NB4 (cell line): Measurements from ENCODE around the gene EXOC4.

Experiments used
- MYC ChIP-seq: IDR thresholded peaks from 2 replicates; pipeline ENCODE4 v1.6.1; 2011; ENCODE audit warnings: low read depth, low read length
- POLR2A ChIP-seq: IDR thresholded peaks from 2 replicates; pipeline ENCODE4 v1.6.1; 2011; ENCODE audit warnings: mild to moderate bottlenecking; ENCODE audit not compliant: insufficient read length; ENCODE audit errors: extremely low read depth
- TF ChIP-seq, protein P1 (sequence below): IDR thresholded peaks from one replicate; pipeline ENCODE4 v1.5.1; 2012; ENCODE audit warnings: low read depth, low read length

DNA sequence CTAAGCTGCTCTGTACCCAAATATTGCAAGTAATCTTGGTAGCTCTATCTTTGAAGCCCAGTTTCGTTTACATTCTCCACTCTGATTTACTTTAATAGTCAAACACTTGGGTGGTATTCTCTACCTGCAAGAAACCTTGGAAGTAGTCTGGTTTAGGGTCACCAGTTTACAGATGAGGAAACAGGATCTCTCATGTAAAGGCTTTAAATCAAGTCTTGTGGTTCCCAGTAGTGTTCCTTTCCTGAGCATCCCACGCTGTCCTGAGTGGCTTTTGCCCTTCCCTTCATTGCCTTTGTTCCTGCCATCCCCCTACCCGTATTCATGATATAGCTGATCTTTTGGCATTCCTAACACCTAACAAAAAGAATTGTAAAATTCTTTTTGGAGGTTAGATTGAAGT lies 20.3 kb downstream of the EXOC4 start:
- TF ChIP-seq, protein P1, sequence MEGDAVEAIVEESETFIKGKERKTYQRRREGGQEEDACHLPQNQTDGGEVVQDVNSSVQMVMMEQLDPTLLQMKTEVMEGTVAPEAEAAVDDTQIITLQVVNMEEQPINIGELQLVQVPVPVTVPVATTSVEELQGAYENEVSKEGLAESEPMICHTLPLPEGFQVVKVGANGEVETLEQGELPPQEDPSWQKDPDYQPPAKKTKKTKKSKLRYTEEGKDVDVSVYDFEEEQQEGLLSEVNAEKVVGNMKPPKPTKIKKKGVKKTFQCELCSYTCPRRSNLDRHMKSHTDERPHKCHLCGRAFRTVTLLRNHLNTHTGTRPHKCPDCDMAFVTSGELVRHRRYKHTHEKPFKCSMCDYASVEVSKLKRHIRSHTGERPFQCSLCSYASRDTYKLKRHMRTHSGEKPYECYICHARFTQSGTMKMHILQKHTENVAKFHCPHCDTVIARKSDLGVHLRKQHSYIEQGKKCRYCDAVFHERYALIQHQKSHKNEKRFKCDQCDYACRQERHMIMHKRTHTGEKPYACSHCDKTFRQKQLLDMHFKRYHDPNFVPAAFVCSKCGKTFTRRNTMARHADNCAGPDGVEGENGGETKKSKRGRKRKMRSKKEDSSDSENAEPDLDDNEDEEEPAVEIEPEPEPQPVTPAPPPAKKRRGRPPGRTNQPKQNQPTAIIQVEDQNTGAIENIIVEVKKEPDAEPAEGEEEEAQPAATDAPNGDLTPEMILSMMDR = no peak
- no peak for TF ChIP-seq POLR2A
- TF ChIP-seq MYC = no peak
